Fibroblast of the aortic adventitia (primary cell): ENCODE data around the gene ENPP3. TPM values are rescaled to one million over a fixed set of nuclear protein-coding genes. Genes with fewer than 3 reads are reported as not detected.

Experiments used
- DNase-seq: peaks from one replicate; pipeline ENCODE4 v3.0.0-alpha.2; 2010; ENCODE audit warnings: low read depth
- H3K4me3 ChIP-seq: 2 replicates; pipeline ENCODE4 v1.5.1; 2011; ENCODE audit warnings: low read depth, mild to moderate bottlenecking, control low read depth, low read length, moderate library complexity
- CTCF ChIP-seq: IDR thresholded peaks from 2 replicates; pipeline ENCODE4 v1.5.1; 2011; ENCODE audit warnings: mild to moderate bottlenecking, low read length, control low read depth, inconsistent platforms; ENCODE audit not compliant: insufficient read depth
- total RNA-seq: library from RNA; depleted of rRNA; stranded (reverse); fragments of >200 nt; gene quantifications from 2 replicates; pipeline ENCODE4 v1.2.3, GENCODE V29; 2012; ENCODE audit warnings: low replicate concordance

Gene ENPP3
- total RNA-seq, 1 donor = not detected

GRCh38 chr6:131762984-131763383, 125.9 kb downstream of the ENPP3 start:
- DNase-seq = no peak
- H3K4me3 ChIP-seq = no peak overlapping the region
- no peak for TF ChIP-seq CTCF

GRCh38 chr6:131763749-131764148, 126.6 kb downstream of the ENPP3 start:
- no peak for DNase-seq
- no peak for TF ChIP-seq CTCF
- H3K4me3 ChIP-seq = no peak overlapping the region

GRCh38 chr6:131764350-131764749, 127.2 kb downstream of the ENPP3 start:
- H3K4me3 ChIP-seq = no peak overlapping the region
- TF ChIP-seq CTCF = no peak
- DNase-seq = no peak

GRCh38 chr6:131765081-131765803, 128.1 kb downstream of the ENPP3 start:
- DNase-seq = peak; percentile 55
- H3K4me3 ChIP-seq = no peak overlapping the region
- no peak for TF ChIP-seq CTCF

GRCh38 chr6:131765804-131766135, 128.7 kb downstream of the ENPP3 start:
- no peak overlapping the region for H3K4me3 ChIP-seq
- TF ChIP-seq CTCF = no peak
- DNase-seq = no peak

GRCh38 chr6:131766631-131767030, 129.5 kb downstream of the ENPP3 start:
- no peak for DNase-seq
- no peak for TF ChIP-seq CTCF
- H3K4me3 ChIP-seq = no peak overlapping the region

GRCh38 chr6:131768964-131769363, 131.9 kb downstream of the ENPP3 start:
- H3K4me3 ChIP-seq = no peak overlapping the region
- no peak for TF ChIP-seq CTCF
- DNase-seq = no peak
